GM12801 (cell line): ENCODE results near the gene CDC25A.

Experiments
- CTCF ChIP-seq: IDR thresholded peaks from one replicate; pipeline ENCODE4 v1.5.1; 2011; ENCODE audit warnings: control low read depth; ENCODE audit not compliant: insufficient read length; ENCODE audit errors: extremely low read depth

The CDC25A gene

GRCh38 chr3:48140936-48141603, 47.1 kb downstream of the CDC25A start:
- no peak for TF ChIP-seq CTCF

GRCh38 chr3:48140336-48140757, 47.9 kb downstream of the CDC25A start:
- no peak for TF ChIP-seq CTCF

- TF ChIP-seq CTCF: no peak
These were observed 50.7 kb downstream of the CDC25A start for GRCh38 chr3:48137425-48137999.

- no peak for TF ChIP-seq CTCF
These were observed 52.4 kb downstream of the CDC25A start for GRCh38 chr3:48135552-48136495.

- no peak for TF ChIP-seq CTCF
These were observed 57.8 kb downstream of the CDC25A start for GRCh38 chr3:48130321-48130904.

GRCh38 chr3:48129921-48130320, 58.3 kb downstream of the CDC25A start:
- TF ChIP-seq CTCF: no peak

- TF ChIP-seq CTCF: no peak
These were observed 59.4 kb downstream of the CDC25A start for GRCh38 chr3:48128774-48129173.
